ENCODE data around the gene TINAGL1. TPM values are rescaled to one million over a fixed set of nuclear protein-coding genes. Genes with fewer than 3 reads are reported as not detected.
A peak's percentile ranks its signal among the peaks of the same experiment; 100 is the strongest.

The TINAGL1 gene
- total RNA-seq, result not detected

- H3K36me3 Mint-ChIP-seq (ENCODE audit: low read depth), result no peaks in the 10 kb centered on the region
- CTCF ChIA-PET, result no interaction called here
- peaks cover 3% of the 10 kb centered on the region for H3K4me1 Mint-ChIP-seq
- no peaks in the 10 kb centered on the region for H3K9me3 Mint-ChIP-seq
- POLR2A ChIA-PET, result no interaction called here
- H3K4me3 Mint-ChIP-seq, result no peak within 1 kb of the TSS
- no peak within 1 kb of the TSS for H3K27ac Mint-ChIP-seq
- DNase-seq, result peak; percentile 8
- peaks cover under 1% of the 10 kb centered on the region for H3K27me3 Mint-ChIP-seq
Measured at GRCh38 chr1:31576201-31576669, at the start of gene TINAGL1. TSS of gene TINAGL1 (plus strand) at chr1:31576515. CDS start at chr1:31577149, 634 bp downstream.

- H3K27ac Mint-ChIP-seq, result no peak overlapping the region
- H3K27me3 Mint-ChIP-seq, result peaks cover 25% of the 10 kb centered on the region
- no peak overlapping the region for H3K4me3 Mint-ChIP-seq
- no peaks in the 10 kb centered on the region for H3K9me3 Mint-ChIP-seq
- H3K4me1 Mint-ChIP-seq, result no peaks in the 10 kb centered on the region
- no peak for DNase-seq
- no peaks in the 10 kb centered on the region for H3K36me3 Mint-ChIP-seq (ENCODE audit: low read depth)
- ChIA-PET POLR2A (no interaction called here), CTCF (no interaction called here)
Measured at GRCh38 chr1:31529999-31530684, 46.2 kb upstream of the TINAGL1 start.

- Mint-ChIP-seq H3K36me3 (ENCODE audit: low read depth) (no peaks in the 10 kb centered on the region), H3K4me1 (peaks cover 10% of the 10 kb centered on the region), H3K27ac (no peak overlapping the region), H3K9me3 (no peaks in the 10 kb centered on the region), H3K4me3 (no peak overlapping the region), H3K27me3 (peaks cover 28% of the 10 kb centered on the region)
- POLR2A ChIA-PET, result no interaction called here
- no peak for DNase-seq
- CTCF ChIA-PET, result interaction anchor here (1.1 to 1.2 kb wide), 2 partner anchors 137 to 813 kb away, joined by 3 to 4 read pairs; no protein-coding TSS in a partner anchor
Measured at GRCh38 chr1:31531177-31531999, 44.9 kb upstream of the TINAGL1 start.

- H3K36me3 Mint-ChIP-seq (ENCODE audit: low read depth), result no peaks in the 10 kb centered on the region
- CTCF ChIA-PET, result interaction anchor here (1.1 to 1.2 kb wide), 2 partner anchors 138 to 814 kb away, joined by 3 to 4 read pairs; no protein-coding TSS in a partner anchor
- POLR2A ChIA-PET, result no interaction called here
- H3K27me3 Mint-ChIP-seq, result peaks cover 30% of the 10 kb centered on the region
- DNase-seq, result no peak
- H3K9me3 Mint-ChIP-seq, result no peaks in the 10 kb centered on the region
- H3K4me3 Mint-ChIP-seq, result no peak overlapping the region
- no peak overlapping the region for H3K27ac Mint-ChIP-seq
- H3K4me1 Mint-ChIP-seq, result peaks cover 12% of the 10 kb centered on the region
Measured at GRCh38 chr1:31532173-31532572, 44.1 kb upstream of the TINAGL1 start.

GRCh38 chr1:31535561-31535960, 40.8 kb upstream of the TINAGL1 start:
- Mint-ChIP-seq H3K9me3 (no peaks in the 10 kb centered on the region), H3K27ac (no peak overlapping the region), H3K36me3 (ENCODE audit: low read depth) (no peaks in the 10 kb centered on the region), H3K4me1 (peaks cover 12% of the 10 kb centered on the region), H3K27me3 (peaks cover 27% of the 10 kb centered on the region), H3K4me3 (peak overlapping the region; percentile 14)
- CTCF ChIA-PET, result interaction anchor here (1.5 to 2.2 kb wide), 2 partner anchors 13 to 56 kb away, joined by 3 to 11 read pairs; no protein-coding TSS in a partner anchor
- no peak for DNase-seq
- POLR2A ChIA-PET, result no interaction called here

GRCh38 chr1:31539329-31539728, 37.0 kb upstream of the TINAGL1 start:
- H3K4me1 Mint-ChIP-seq, result peaks cover 12% of the 10 kb centered on the region
- no peaks in the 10 kb centered on the region for H3K36me3 Mint-ChIP-seq (ENCODE audit: low read depth)
- no peak overlapping the region for H3K27ac Mint-ChIP-seq
- DNase-seq, result no peak
- no peak overlapping the region for H3K4me3 Mint-ChIP-seq
- H3K9me3 Mint-ChIP-seq, result no peaks in the 10 kb centered on the region
- POLR2A ChIA-PET, result no interaction called here
- CTCF ChIA-PET, result no interaction called here
- peaks cover 10% of the 10 kb centered on the region for H3K27me3 Mint-ChIP-seq

- DNase-seq, result no peak
- ChIA-PET CTCF (interaction anchor here (0.6 kb wide), 1 partner anchor 103 kb away, joined by 3 read pairs; the partner anchor contains the start of gene PEF1), POLR2A (no interaction called here)
- H3K27me3 Mint-ChIP-seq, result peaks cover 4% of the 10 kb centered on the region
- no peak overlapping the region for H3K4me3 Mint-ChIP-seq
- H3K9me3 Mint-ChIP-seq, result no peaks in the 10 kb centered on the region
- no peak overlapping the region for H3K27ac Mint-ChIP-seq
- H3K4me1 Mint-ChIP-seq, result peaks cover 4% of the 10 kb centered on the region
- no peaks in the 10 kb centered on the region for H3K36me3 Mint-ChIP-seq (ENCODE audit: low read depth)
Measured at GRCh38 chr1:31541194-31541593, 35.1 kb upstream of the TINAGL1 start.

GRCh38 chr1:31545927-31546540, 30.3 kb upstream of the TINAGL1 start:
- Mint-ChIP-seq H3K27ac (no peak overlapping the region), H3K4me1 (peaks cover 12% of the 10 kb centered on the region), H3K36me3 (ENCODE audit: low read depth) (no peaks in the 10 kb centered on the region), H3K4me3 (no peak overlapping the region), H3K9me3 (no peaks in the 10 kb centered on the region), H3K27me3 (peaks cover 7% of the 10 kb centered on the region)
- DNase-seq, result no peak
- POLR2A ChIA-PET, result no interaction called here
- CTCF ChIA-PET, result no interaction called here

GRCh38 chr1:31548534-31548906, 27.8 kb upstream of the TINAGL1 start:
- Mint-ChIP-seq H3K27ac (no peak overlapping the region), H3K27me3 (peaks cover 7% of the 10 kb centered on the region), H3K36me3 (ENCODE audit: low read depth) (no peaks in the 10 kb centered on the region), H3K4me3 (no peak overlapping the region), H3K9me3 (no peaks in the 10 kb centered on the region), H3K4me1 (peaks cover 12% of the 10 kb centered on the region)
- ChIA-PET POLR2A (no interaction called here), CTCF (interaction anchor here (0.9 to 2.8 kb wide), 6 partner anchors 11 to 374 kb away, joined by 3 to 24 read pairs (median 8); no protein-coding TSS in a partner anchor)
- DNase-seq, result no peak

- Mint-ChIP-seq H3K9me3 (no peaks in the 10 kb centered on the region), H3K36me3 (ENCODE audit: low read depth) (no peaks in the 10 kb centered on the region), H3K4me1 (peaks cover 12% of the 10 kb centered on the region), H3K27me3 (peaks cover 11% of the 10 kb centered on the region), H3K4me3 (peak overlapping the region; percentile 33), H3K27ac (peak overlapping the region; percentile 81)
- POLR2A ChIA-PET, result interaction anchor here (0.6 kb wide), 1 partner anchor 95 kb away, joined by 13 read pairs; no protein-coding TSS in a partner anchor
- CTCF ChIA-PET, result interaction anchor here (0.6 to 2.8 kb wide), 15 partner anchors 11 to 1096 kb away, joined by 3 to 24 read pairs (median 3); no protein-coding TSS in a partner anchor
- DNase-seq, result peak; percentile 92
Measured at GRCh38 chr1:31548907-31549808, 27.2 kb upstream of the TINAGL1 start.

GRCh38 chr1:31549809-31550620, 26.3 kb upstream of the TINAGL1 start:
- Mint-ChIP-seq H3K4me3 (no peak overlapping the region), H3K4me1 (peaks cover 12% of the 10 kb centered on the region), H3K27me3 (peaks cover 19% of the 10 kb centered on the region), H3K27ac (no peak overlapping the region), H3K36me3 (ENCODE audit: low read depth) (no peaks in the 10 kb centered on the region), H3K9me3 (no peaks in the 10 kb centered on the region)
- CTCF ChIA-PET, result interaction anchor here (0.6 to 2.4 kb wide), 10 partner anchors 14 to 1095 kb away, joined by 3 to 24 read pairs (median 4); no protein-coding TSS in a partner anchor
- POLR2A ChIA-PET, result interaction anchor here (0.6 kb wide), 1 partner anchor 96 kb away, joined by 13 read pairs; no protein-coding TSS in a partner anchor
- DNase-seq, result no peak

Data from activated CD4-positive, alpha-beta T cell treated with anti-CD3 and anti-CD28 coated beads, Interleukin-2, amount 10 ng/mL, durations not matched to agents 7 days and 5 days (primary cell).